Glutamatergic neuron (in vitro differentiated cells): ENCODE data around the gene CD200R1. TPM values are rescaled to one million over a fixed set of nuclear protein-coding genes. Genes with fewer than 3 reads are reported as not detected.

ENCODE experiments used
- DNase-seq: peaks from one replicate; pipeline ENCODE4 v3.0.0; 2022
- H3K27ac Mint-ChIP-seq: one replicate; pipeline ENCODE4 v1.8.0; 2020; ENCODE audit warnings: mild to moderate bottlenecking, mixed read lengths, inconsistent platforms; ENCODE audit not compliant: unreplicated experiment
- H3K27me3 Mint-ChIP-seq: one replicate; pipeline ENCODE4 v1.8.0; 2020; ENCODE audit warnings: mild to moderate bottlenecking, moderate library complexity, mixed read lengths, inconsistent platforms; ENCODE audit not compliant: unreplicated experiment
- H3K36me3 Mint-ChIP-seq: one replicate; pipeline ENCODE4 v1.8.0; 2020; ENCODE audit warnings: mild to moderate bottlenecking, mixed read lengths, inconsistent platforms; ENCODE audit not compliant: unreplicated experiment
- H3K4me1 Mint-ChIP-seq: one replicate; pipeline ENCODE4 v1.8.0; 2020; ENCODE audit warnings: mild to moderate bottlenecking, low read depth, mixed read lengths, inconsistent platforms; ENCODE audit not compliant: unreplicated experiment
- H3K4me3 Mint-ChIP-seq: one replicate; pipeline ENCODE4 v1.8.0; 2020; ENCODE audit warnings: mild to moderate bottlenecking, mixed read lengths, inconsistent platforms; ENCODE audit not compliant: unreplicated experiment
- H3K9me3 Mint-ChIP-seq: one replicate; pipeline ENCODE4 v1.8.0; 2020; ENCODE audit warnings: mild to moderate bottlenecking, moderate library complexity, mixed read lengths, inconsistent platforms; ENCODE audit not compliant: unreplicated experiment
- total RNA-seq: library from RNA; stranded (reverse); fragmentation: NEBNext Ultra II Directional; extraction: Animal tissue kit (Norgen Biotek cat#: 25700); gene quantifications from one replicate; pipeline ENCODE4 v1.2.1, GENCODE V29; 2021; ENCODE audit not compliant: unreplicated experiment
- TF ChIP-seq, protein P1 (sequence below): fragments of 200-600 bp; sonication (generic); IDR thresholded peaks from one replicate; pipeline ENCODE4 v1.5.0; 2021; ENCODE audit not compliant: partially characterized antibody, unreplicated experiment

CD200R1 gene
- total RNA-seq, 1 donor from 2014 or later = not detected

DNA sequence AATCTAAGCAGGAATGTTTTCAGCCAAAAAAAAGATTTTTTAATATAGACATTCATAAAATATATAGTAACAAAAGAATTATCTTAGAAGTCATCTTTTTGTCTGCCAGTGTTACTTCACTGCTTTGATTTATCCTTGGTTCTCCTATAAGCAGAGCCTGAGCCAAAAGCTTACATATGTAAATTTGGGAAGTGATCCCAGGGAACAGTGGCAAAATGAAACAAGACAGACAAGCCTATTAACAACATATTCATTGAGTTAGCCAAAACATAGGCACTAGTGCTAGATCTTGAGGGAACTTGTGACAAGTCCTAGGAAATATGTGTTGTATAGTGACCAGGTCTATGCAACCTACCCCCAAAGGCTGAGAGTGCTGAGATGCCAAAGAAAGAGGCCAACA is 27.1 kb upstream of the CD200R1 start:
- no peaks in the 10 kb centered on the region for H3K36me3 Mint-ChIP-seq
- H3K27ac Mint-ChIP-seq = no peak overlapping the region
- no peaks in the 10 kb centered on the region for H3K9me3 Mint-ChIP-seq
- TF ChIP-seq, protein P1, sequence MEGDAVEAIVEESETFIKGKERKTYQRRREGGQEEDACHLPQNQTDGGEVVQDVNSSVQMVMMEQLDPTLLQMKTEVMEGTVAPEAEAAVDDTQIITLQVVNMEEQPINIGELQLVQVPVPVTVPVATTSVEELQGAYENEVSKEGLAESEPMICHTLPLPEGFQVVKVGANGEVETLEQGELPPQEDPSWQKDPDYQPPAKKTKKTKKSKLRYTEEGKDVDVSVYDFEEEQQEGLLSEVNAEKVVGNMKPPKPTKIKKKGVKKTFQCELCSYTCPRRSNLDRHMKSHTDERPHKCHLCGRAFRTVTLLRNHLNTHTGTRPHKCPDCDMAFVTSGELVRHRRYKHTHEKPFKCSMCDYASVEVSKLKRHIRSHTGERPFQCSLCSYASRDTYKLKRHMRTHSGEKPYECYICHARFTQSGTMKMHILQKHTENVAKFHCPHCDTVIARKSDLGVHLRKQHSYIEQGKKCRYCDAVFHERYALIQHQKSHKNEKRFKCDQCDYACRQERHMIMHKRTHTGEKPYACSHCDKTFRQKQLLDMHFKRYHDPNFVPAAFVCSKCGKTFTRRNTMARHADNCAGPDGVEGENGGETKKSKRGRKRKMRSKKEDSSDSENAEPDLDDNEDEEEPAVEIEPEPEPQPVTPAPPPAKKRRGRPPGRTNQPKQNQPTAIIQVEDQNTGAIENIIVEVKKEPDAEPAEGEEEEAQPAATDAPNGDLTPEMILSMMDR = no peak
- H3K4me1 Mint-ChIP-seq = no peaks in the 10 kb centered on the region
- DNase-seq = no peak
- no peak overlapping the region for H3K4me3 Mint-ChIP-seq
- no peaks in the 10 kb centered on the region for H3K27me3 Mint-ChIP-seq

DNA sequence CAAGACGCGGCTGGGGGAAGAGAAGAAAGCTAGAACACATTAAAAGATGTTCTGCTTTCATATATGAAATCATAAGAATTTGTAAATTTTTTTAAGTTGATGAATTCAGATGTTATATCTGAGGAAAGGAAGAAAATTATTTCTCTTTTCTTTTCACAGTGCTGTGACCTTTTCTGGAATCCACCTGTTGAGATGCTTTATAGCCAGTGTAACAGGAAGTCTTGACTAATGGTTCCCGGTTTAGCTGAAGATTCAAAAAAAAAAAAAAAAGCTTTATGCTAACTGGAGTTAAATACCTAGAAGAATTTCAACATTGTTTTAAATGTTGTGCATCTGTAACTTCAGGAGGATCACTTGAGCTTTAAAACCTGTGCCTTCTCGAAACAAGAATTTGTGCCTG is 25.8 kb upstream of the CD200R1 start:
- H3K27ac Mint-ChIP-seq = no peak overlapping the region
- H3K4me1 Mint-ChIP-seq = no peaks in the 10 kb centered on the region
- no peaks in the 10 kb centered on the region for H3K36me3 Mint-ChIP-seq
- no peak overlapping the region for H3K4me3 Mint-ChIP-seq
- TF ChIP-seq, protein P1 = no peak
- no peak for DNase-seq
- H3K27me3 Mint-ChIP-seq = no peaks in the 10 kb centered on the region
- H3K9me3 Mint-ChIP-seq = no peaks in the 10 kb centered on the region

DNA sequence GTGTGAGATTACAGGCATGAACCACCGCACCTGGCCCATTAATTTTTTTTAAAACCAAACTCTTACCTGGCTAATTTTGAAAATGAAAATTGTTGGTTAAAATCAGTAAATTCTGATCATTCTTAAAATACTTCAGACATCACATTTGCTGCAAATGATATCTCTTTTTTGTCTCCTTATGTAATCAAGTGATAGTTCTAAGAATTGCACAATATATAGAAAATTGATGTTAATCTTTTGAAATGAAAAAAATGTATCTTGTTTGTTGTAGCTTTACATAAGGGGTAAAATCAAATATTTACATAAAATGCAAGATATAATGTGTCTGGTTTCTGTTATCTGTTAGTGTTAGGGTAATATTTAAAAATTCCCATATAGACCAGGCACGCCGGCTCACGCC is 20.9 kb upstream of the CD200R1 start:
- DNase-seq = no peak
- Mint-ChIP-seq H3K27ac (no peak overlapping the region), H3K4me3 (no peak overlapping the region), H3K36me3 (no peaks in the 10 kb centered on the region), H3K9me3 (peaks cover under 1% of the 10 kb centered on the region), H3K27me3 (peaks cover 3% of the 10 kb centered on the region), H3K4me1 (peaks cover 2% of the 10 kb centered on the region)
- TF ChIP-seq, protein P1 = no peak

DNA sequence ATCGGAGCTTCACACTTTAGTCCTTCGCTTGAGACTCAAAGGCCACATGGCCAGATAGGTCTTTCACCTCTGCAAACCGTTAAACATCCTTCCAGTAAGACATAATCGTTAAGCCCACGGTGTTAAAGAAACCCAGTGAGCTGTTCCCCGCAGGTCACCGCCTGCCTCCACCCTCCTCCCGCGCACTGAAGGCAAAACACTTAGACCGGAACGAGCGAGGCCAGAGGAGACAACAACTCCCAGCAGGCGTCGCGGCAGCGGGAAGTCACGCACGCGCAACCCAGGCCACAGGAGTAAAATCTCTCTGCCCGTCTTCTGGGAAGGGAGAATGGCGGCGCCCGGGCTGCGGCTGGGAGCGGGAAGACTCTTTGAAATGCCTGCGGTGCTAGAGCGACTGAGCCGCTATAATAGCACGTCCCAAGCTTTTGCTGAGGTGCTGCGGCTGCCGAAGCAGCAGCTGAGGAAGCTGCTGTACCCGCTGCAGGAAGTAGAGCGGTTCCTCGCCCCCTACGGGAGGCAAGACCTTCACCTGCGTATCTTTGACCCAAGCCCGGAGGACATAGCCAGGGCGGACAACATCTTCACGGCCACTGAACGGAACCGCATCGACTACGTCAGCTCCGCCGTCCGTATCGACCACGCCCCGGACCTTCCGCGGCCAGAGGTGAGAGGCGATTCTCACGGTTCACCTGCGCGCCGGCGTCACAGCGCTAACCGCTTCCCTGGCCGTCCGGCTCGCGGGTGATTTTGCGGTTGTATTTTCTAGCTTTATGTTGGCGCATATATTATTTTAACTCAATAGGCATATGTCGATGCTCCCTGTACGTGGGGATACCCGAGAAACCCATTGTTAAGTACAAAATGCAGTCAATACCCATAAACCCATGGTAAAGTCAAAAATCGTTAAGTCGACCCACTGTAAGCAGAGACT is 16.0 kb upstream of the CD200R1 start, which contains the start of gene GTPBP8:
Gene GTPBP8 (plus strand): TSS at position 313 of the 931 bp plus-strand sequence. CDS start 16 bp downstream, at position 329.
- H3K9me3 Mint-ChIP-seq = peaks cover 5% of the 10 kb centered on the region
- H3K27ac Mint-ChIP-seq = peak within 1 kb of the TSS; percentile 95
- TF ChIP-seq, protein P1 = no peak
- H3K4me3 Mint-ChIP-seq = peak within 1 kb of the TSS; percentile 91
- no peaks in the 10 kb centered on the region for H3K36me3 Mint-ChIP-seq
- H3K27me3 Mint-ChIP-seq = peaks cover 3% of the 10 kb centered on the region
- DNase-seq = peak; percentile 93
- peaks cover 2% of the 10 kb centered on the region for H3K4me1 Mint-ChIP-seq
